ENCODE data around the gene SNX8. TPM values are rescaled to one million over a fixed set of nuclear protein-coding genes. Genes with fewer than 3 reads are reported as not detected.

The SNX8 gene
- total and polyA plus RNA-seq, 2 of the 4 experiments (the other 2 are of a cell fraction), result 7.7 to 55.9 TPM

GRCh38 chr7:2266911-2267310 lies 47.3 kb downstream of the SNX8 start:
- Histone ChIP-seq H3K4ac (ENCODE audit: low read depth, low read length) (peak overlapping the region; percentile 50; the same call in 1 of the 2 replicates), H3K18ac (ENCODE audit: low read depth, low read length) (no peak overlapping the region), H4K8ac (ENCODE audit: low read depth in 2 of 2, low read length in 2 of 2) (peak overlapping the region; percentile 28 to 66; a peak in 2 of 4 replicates), H2AK5ac (ENCODE audit: low read depth, low read length) (peak overlapping the region; percentile 70), H3K27me3 (ENCODE audit: control insufficient read depth, insufficient read depth, low read length) (no peaks in the 10 kb centered on the region), H3K4me2 (ENCODE audit: low read depth, low read length) (no peak overlapping the region), H2BK120ac (ENCODE audit: low read depth, low read length) (peak overlapping the region; percentile 8; the same call in 1 of the 2 replicates), H3K23ac (ENCODE audit: low read depth, low read length) (no peak overlapping the region), H3K9me3 (ENCODE audit: control insufficient read depth, insufficient read depth, low read length) (no peaks in the 10 kb centered on the region), H2AFZ (replicated peaks; ENCODE audit: low read length, poor library complexity) (no peak overlapping the region), H2BK15ac (ENCODE audit: low read depth, low read length) (no peak overlapping the region), H3K14ac (replicated peaks; ENCODE audit: low read depth, low read length) (peak overlapping the region; percentile 33; the same call in 1 of the 2 replicates), H3K27ac (ENCODE audit: insufficient read depth, low read length) (peak overlapping the region; percentile 61; the same call in 1 of the 2 replicates), H3K4me3 (ENCODE audit: insufficient read depth, low read depth, low read length) (no peak overlapping the region), H4K20me1 (ENCODE audit: insufficient read depth, low read length) (0 out of 2 replicates have a peak, but pooled peaks cover 4% of the 10 kb centered on the region), H2BK20ac (ENCODE audit: low read depth, low read length) (no peak overlapping the region; the same call in 1 of the 2 replicates), H2BK5ac (ENCODE audit: low read depth, low read length, poor library complexity, severe bottlenecking) (peak overlapping the region; percentile 55), H3K9me1 (ENCODE audit: insufficient read depth, low read length) (no peaks in the 10 kb centered on the region), H4K91ac (ENCODE audit: insufficient read depth, low read depth, low read length) (peak overlapping the region; percentile 38; the same call in 1 of the 2 replicates), H2AK9ac (replicated peaks; ENCODE audit: low read depth, low read length, poor library complexity) (no peak overlapping the region), H3K79me1 (ENCODE audit: low read depth in 1 of 2, low read length in 2 of 2) (peaks cover 0 to 8% of the 10 kb centered on the region in 2 experiments; a peak in 2 of 4 replicates), H3K56ac (ENCODE audit: extremely low read depth, insufficient read depth, low read length) (no peak overlapping the region), H4K5ac (ENCODE audit: low read depth, low read length) (no peak overlapping the region), H3K4me1 (ENCODE audit: control insufficient read depth, insufficient read depth, low read length) (peaks cover 13% of the 10 kb centered on the region), H3K9ac (ENCODE audit: low read depth, low read length) (peak overlapping the region; percentile 48; the same call in 1 of the 2 replicates), H3K36me3 (ENCODE audit: control insufficient read depth, insufficient read depth, low read length) (peaks cover 19% of the 10 kb centered on the region)
- in situ Hi-C loops (cut with MboI; ENCODE audit: low sequenced_read_pairs) (no loop called here), intact Hi-C loops (cut with micrococcal nuclease) (no loop called here), dilution Hi-C loops (cut with HindIII; ENCODE audit: low sequenced_read_pairs, unreplicated experiment) (no loop called here)
- no TSS peak for BruUV-seq (replicated peaks)
- ATAC-seq (ENCODE audit: low read depth) (peak; percentile 83), DNase-seq (peak; percentile 62)
- POLR2A ChIA-PET (ENCODE audit: unreplicated experiment), result interaction anchor here (1.1 kb wide), 1 partner anchor 16 kb away, joined by 3 read pairs; no protein-coding TSS in a partner anchor
- CTCF ChIA-PET, result no interaction called here
- WGBS, 2 experiments (ENCODE audit: extremely low coverage in 2 of 2, insufficient read length in 1 of 2), result 0% methylated on average over 2 of the region's 10 CpGs; no CpG with 5 or more reads in 1 of the 2 experiments
- no peak for TF ChIP-seq CEBPB (IDR thresholded peaks at IDR 0.05; ENCODE audit: low read depth, low read length)
- TF ChIP-seq MAZ (IDR thresholded peaks at IDR 0.05; ENCODE audit: borderline replicate concordance, low read depth, low read length), result no peak
- no peak for TF ChIP-seq RAD21 (IDR thresholded peaks at IDR 0.05; ENCODE audit: low read length)
- peak; percentile 54; the same call in 1 of the 2 replicates for TF ChIP-seq FOS (IDR thresholded peaks at IDR 0.05; ENCODE audit: low read depth, low read length)
- TF ChIP-seq ELK1 (IDR thresholded peaks at IDR 0.05; ENCODE audit: borderline replicate concordance, low read depth, low read length), result no peak
- TF ChIP-seq RCOR1 (IDR thresholded peaks at IDR 0.05; ENCODE audit: insufficient replicate concordance, low read length), result no peak
- TF ChIP-seq MAFK (IDR thresholded peaks at IDR 0.05; ENCODE audit: low read depth, low read length), result no peak
- no peak for TF ChIP-seq BHLHE40 (IDR thresholded peaks at IDR 0.05; ENCODE audit: low read depth, low read length)
- no peak for TF ChIP-seq CHD1 (IDR thresholded peaks at IDR 0.05; ENCODE audit: low read depth, low read length)
- TF ChIP-seq MXI1 (IDR thresholded peaks at IDR 0.05; ENCODE audit: borderline replicate concordance, low read depth, low read length), result no peak
- TF ChIP-seq, protein P1, sequence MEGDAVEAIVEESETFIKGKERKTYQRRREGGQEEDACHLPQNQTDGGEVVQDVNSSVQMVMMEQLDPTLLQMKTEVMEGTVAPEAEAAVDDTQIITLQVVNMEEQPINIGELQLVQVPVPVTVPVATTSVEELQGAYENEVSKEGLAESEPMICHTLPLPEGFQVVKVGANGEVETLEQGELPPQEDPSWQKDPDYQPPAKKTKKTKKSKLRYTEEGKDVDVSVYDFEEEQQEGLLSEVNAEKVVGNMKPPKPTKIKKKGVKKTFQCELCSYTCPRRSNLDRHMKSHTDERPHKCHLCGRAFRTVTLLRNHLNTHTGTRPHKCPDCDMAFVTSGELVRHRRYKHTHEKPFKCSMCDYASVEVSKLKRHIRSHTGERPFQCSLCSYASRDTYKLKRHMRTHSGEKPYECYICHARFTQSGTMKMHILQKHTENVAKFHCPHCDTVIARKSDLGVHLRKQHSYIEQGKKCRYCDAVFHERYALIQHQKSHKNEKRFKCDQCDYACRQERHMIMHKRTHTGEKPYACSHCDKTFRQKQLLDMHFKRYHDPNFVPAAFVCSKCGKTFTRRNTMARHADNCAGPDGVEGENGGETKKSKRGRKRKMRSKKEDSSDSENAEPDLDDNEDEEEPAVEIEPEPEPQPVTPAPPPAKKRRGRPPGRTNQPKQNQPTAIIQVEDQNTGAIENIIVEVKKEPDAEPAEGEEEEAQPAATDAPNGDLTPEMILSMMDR (conservative IDR thresholded peaks at IDR 0.05; ENCODE audit: low read depth, low read length), result no peak
- no peak for TF ChIP-seq RFX5 (IDR thresholded peaks at IDR 0.05; ENCODE audit: low read depth, low read length)
- no peak for TF ChIP-seq POLR2A (IDR thresholded peaks at IDR 0.05; ENCODE audit: low read depth, low read length)
- TF ChIP-seq, protein P2, sequence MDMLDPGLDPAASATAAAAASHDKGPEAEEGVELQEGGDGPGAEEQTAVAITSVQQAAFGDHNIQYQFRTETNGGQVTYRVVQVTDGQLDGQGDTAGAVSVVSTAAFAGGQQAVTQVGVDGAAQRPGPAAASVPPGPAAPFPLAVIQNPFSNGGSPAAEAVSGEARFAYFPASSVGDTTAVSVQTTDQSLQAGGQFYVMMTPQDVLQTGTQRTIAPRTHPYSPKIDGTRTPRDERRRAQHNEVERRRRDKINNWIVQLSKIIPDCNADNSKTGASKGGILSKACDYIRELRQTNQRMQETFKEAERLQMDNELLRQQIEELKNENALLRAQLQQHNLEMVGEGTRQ (IDR thresholded peaks at IDR 0.05; ENCODE audit: low read depth, low read length), result peak; percentile 20; the same call in 1 of the 2 replicates

All from IMR-90 (cell line).